NCI-H1436 (cell line): Measurements from ENCODE around the gene SERPINA3.
"Not testable (repeated sequence)": the region's sequence is repeated elsewhere in the genome, so short reads cannot be mapped to it uniquely, and the experiment has no call there.

ENCODE experiments used
- DNase-seq: peaks from one replicate; lab custom pipeline; 2025; lab: John Stamatoyannopoulos, UW

The SERPINA3 gene

DNA sequence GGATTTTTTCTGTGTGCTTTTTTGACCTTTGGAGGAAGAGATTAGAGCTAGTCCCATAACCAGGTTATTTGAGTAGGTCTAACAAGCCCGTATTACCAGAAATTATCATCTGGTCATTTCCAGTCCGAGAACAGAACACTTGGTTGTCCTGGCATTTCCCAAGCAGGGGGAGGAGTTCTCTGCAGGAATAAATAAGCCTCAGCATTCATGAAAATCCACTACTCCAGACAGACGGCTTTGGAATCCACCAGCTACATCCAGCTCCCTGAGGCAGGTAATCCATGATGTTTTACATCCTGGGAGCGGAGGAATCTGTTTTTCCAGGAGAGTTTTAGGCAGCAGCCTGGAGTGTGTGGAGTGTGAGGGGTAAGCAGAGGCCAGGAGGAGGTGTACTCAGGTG lies at the start of gene SERPINA3:
SERPINA3 (plus strand) TSS at position 218 of the 400 bp plus-strand sequence. CDS start 2,051 bp downstream, outside the sequence.
- DNase-seq: no peak

DNA sequence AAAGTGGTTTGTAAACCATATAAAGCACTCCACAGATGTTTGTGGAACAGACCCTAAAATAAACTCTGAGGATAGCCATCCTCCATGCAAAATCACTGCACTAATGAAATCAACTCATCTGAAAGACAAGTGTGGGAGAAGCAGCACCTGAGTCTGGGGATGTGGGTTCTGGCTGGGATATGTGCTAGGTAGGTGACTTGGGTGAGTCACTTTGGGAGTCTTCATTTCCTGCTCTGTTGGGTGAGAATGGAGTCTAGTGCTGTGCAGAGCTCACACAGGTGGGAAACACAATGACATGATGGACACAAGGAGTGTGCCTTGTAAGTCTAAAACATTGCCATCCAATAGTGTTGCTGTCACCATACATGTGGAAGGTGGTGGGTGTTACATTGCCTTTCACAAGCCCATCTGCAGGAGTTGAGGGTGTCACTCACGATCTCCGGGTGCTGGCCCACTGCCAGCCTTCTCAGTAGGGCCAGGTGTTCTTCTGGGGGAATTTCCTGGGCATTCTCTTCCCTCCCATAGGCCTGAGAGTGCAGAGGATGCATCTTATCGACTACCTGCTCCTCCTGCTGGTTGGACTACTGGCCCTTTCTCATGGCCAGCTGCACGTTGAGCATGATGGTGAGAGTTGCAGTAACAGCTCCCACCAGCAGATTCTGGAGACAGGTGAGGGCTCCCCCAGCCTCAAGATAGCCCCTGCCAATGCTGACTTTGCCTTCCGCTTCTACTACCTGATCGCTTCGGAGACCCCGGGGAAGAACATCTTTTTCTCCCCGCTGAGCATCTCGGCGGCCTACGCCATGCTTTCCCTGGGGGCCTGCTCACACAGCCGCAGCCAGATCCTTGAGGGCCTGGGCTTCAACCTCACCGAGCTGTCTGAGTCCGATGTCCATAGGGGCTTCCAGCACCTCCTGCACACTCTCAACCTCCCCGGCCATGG lies 49.0 kb upstream of the SERPINA3 start:
- no peak for DNase-seq

DNA sequence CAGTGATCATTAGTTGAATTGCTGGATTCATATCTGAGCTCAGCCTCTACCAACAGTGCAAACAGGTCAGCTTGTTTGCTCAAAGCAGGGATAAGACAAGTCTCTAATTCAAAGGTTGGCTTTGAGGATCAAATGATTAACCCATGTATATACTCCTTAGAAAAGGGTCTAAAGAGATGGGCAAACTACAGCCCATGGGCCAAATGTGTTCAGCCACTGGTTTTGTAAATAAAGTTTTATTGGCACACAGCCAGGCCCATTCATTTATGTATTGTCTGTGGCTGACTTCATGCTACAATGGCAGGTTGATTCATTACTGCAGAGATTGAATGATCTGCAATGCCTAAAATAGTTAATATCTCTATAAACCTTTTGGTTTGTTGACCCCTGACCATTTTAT lies 47.8 kb upstream of the SERPINA3 start:
- no peak for DNase-seq

DNA sequence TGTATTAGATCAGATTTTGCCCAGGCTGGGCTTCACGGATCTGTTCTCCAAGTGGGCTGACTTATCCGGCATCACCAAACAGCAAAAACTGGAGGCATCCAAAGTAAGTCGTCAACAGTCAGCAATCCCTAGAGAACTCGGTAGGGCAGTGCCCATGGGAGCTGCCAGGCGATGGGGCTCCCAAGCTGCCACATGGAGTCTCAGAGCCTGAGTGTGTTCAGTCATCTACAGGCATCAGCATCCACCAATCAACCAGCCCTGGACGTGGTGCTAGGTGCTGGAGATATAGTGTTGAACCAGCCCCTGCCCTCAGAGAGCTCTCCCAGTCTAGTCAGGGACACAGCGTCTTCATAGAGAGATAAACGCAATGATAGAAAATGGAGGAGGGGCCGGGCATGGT lies 44.0 kb upstream of the SERPINA3 start:
- no peak for DNase-seq

DNA sequence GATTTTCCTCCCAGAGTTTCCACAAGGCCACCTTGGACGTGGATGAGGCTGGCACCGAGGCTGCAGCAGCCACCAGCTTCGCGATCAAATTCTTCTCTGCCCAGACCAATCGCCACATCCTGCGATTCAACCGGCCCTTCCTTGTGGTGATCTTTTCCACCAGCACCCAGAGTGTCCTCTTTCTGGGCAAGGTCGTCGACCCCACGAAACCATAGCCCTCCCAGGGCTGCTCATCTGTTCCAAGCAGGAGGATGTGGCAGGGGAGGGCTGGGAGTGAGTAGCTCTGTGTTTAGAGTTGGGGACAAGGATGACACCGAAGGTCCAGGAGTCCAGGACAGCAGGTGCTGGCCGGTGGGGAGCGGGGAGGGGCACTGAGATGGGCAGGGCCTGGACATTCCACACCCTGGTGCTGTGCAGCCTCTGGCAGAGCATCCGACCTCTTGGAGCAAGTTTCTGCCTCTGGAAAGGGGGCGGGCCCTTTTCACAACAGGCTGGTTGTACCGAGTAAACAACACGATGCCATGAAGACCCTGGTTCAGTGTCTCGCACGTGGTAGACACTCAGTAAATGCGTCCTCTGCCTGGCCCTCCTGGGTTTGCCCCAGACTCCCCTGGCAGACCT lies 42.7 kb upstream of the SERPINA3 start:
- DNase-seq: no peak

DNA sequence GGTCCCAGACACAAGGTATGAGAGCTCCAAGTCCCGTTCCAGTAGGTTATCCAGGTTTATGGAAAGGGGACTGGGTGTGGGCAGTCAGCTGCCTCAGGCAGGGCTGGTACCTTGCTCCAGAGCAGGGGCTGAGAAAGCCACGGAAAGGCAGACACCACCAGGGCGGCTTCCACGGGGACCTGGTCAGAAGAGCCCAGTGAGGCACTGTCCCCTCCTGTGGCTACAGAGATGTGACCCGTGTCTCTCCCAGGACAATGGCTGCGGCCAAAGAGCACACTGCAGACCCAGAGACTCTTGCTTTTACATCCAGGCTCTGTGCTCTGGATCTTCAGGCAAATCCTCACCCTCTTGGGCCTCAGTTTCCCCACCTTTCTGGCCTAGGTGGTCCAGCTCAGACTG lies 42.2 kb upstream of the SERPINA3 start:
- DNase-seq: no peak

DNA sequence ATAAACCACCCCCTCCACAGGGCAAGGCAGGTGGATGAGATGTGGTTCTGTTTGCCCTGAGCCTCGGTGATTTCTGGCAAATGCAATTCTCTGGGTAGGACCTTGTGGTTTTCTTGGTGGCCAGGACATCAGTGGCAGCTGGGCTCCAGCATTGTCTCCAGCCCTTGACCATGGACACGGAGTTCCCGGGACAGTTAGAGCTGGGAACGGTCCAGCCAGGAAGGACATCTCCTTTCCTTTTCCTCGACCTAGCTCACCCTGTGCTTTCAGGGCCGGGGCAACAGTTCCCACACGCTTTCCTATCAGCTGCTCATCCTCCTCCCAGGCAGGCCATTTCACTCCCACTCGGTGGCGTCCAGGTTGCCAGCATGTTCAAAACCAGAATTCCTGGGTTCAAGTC lies 41.8 kb upstream of the SERPINA3 start:
- no peak for DNase-seq

DNA sequence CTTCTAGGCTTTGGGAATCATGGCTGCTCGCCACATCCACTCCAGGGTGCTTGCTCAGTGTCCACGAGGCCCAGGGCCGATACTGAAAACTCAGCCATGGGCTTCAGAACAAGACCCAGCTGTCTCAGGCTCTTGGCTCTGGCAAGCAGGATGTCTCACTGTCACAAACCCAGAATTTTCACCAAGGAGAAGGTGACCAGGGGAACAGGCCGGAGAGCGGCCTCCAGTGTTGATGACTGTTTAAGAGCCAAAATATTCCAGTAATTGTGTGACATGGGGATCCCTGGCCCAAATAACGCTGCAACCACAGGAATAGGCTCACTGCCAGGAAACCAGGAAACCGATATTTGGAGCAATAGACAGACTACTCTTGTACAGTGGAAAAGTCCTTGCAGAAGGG lies 40.8 kb upstream of the SERPINA3 start:
- no peak for DNase-seq

DNA sequence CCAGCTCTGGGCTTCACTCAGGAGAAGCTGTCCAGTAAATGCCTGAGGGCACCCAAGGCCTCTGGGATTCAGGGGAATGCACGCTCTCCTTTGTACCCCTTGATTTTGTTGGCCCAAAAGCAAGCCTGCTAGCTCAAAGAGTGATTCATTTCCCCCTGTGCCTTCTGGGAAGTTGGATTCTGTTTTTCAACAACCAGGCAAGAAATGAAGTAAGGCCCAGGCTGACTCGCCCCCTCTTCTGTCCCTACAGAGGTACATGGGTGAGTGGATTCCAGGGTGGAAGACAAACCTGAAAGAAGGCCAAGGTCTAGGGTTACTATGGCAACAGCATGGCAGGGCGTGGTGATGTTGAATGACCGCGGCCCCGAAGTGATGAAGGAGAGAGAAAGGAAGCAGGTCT lies 40.2 kb upstream of the SERPINA3 start:
- no peak for DNase-seq

DNA sequence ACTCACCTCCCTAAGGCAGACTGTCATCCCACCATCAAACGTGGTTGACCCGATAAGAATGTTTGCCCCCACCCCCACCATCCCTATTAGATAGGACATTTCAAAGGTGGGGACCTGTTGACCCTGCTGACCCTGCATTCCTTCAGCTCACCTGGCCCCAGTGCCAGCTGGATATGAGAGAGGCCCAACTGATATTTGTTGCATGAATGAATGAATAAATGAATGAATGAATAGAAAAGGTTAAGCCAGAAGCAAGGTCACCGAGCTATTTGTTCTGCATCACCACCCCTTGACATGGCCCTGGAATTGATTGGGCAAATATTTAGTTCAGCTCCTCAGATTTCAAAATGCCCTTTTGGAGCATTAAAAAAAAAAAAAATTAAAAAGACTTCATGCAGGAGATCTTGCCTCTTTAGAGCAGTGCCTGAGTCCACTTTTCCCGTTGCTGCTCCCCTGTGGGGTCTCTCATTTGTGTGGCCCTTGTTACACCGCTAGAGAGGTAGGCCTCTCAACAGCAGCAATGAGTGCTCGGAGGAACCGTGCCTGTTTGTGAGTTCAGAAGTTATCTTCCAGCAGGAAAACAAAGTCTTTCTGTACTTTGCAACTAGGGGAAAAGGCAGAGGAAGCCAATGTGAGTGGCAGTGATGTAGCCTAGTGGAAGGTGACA lies 39.4 kb upstream of the SERPINA3 start:
- no peak for DNase-seq

DNA sequence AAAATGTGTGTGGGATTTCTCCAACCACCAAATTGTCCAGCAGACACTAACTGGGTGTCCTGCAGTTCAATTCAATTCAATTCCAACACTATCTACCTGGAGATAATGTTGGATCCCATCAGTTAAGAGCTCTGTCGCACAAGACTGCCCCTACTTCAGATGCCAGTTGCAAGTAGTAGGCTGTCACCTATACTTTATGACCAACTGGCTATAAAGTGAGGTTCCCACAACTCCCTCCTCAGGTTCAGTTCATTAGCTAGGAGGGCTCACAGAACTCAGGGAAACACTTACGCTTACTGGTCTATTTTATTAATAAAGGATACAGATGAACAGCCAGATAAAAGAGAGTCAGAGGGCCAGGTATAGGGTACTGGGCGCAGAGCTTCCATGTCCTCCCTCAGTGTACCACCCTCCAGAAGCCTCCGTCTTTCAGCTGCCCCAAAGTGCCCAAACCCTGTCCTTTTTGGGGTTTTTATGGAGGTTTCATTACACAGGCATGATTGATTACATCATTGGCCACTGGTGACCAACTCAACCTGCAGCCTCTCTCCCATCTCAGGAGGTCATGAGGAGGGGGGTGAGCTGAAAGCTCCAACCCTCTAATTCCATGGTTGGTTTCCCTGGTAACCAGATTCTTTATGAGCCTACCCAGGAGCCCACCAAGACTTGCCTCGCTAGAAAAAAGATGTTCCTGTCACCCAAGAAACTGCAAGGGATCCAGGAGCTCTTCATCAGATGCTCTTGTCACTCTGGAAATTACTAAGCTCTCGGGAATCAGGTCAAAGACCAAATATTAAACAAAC lies 38.5 kb upstream of the SERPINA3 start:
- no peak for DNase-seq

DNA sequence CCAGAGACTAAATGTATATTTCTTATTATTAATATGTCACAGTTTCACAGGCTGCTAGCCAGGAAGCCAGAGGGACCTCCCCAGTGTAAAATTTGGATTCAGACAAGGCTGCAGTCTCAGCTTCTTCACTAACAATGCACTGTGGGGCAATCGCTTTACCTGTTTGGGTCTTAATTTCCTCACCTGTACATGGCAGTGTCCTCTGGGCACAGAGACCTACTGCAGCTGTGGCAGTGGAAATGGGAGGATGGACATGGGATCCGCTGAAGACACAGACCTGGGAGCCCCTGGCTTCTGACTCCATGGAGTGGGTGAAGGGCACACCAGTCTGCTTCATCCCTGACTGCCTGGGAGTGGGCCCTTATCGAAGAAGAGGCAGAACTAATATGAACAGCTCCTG lies 37.9 kb upstream of the SERPINA3 start:
- DNase-seq: no peak

DNA sequence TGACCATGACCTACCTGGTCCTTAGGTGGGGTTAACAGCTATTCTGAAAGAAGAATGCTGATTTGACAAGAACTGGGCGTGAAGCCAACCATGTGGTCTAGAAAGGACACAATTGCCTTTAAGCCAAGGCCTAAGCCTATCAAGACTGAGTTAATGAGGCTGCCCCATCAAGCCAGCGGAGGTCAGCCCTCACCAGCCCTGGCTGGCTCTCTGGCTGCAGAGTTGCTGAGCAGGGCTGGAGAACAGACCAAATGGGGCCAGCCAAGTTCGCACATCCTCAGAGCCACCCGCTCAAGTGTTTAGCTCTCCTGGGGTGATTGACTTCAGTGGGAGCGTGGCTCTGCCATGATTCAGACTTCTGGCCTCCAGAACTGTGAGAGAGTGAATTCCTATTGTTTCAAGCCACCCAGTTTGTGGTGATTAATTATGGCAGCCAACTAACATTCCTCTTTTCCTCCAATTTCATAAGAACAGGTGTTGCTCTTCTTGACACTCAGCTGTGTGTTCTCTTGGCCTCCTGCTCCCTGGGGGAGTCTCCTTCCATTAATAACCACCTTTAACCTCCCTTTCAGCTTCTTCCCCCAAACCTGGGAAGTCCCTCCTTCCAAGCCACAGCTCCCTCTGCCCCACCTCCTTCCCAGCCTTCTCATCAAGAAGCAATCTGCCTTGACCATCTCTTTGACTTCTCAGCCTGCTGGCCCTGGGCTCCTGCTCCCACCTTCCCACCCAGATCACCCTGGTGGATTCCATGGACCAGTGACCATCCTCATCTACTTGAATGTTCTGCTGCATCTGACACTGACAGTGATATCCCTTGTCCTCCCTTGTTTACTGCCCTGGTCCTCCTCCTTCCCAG lies 36.2 kb upstream of the SERPINA3 start:
- DNase-seq: no peak

DNA sequence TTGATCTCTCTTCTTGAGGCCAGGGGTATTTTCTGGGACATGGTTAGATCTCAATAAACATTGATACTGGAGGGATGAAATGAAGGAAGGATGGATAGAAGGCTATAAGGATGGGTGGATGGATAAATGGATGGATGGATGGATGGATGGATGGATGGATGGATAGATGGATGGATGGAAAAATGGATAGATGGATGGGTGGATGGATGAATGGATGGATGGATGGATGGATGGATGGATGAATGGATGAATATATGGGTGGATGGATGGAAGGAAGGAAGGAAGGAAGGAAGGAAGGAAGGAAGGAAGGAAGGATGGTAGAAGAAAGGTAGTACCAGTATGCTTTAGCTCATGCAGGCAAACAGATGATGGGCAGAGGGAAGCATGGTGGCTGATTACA lies 34.7 kb upstream of the SERPINA3 start:
- DNase-seq: not testable (repeated sequence)

DNA sequence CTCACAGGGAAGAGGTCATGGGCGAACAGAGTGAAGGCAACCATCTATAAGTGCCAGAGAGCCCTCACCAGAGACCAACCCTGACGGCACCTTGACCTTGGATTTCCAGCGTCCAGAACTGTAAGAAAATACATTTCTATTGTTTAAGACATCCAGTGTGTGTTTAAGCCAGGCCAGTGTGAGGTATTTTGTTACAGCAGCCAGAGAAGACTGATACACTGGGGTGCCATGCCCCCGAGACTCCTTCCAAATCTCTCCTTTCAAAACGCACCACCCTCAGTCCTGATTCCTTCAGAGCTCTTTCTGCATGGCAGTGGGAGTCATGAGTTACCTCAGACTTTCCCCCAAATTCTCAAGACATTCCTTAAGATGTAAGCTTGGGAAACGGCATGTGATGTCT lies 33.5 kb upstream of the SERPINA3 start:
- DNase-seq: no peak

DNA sequence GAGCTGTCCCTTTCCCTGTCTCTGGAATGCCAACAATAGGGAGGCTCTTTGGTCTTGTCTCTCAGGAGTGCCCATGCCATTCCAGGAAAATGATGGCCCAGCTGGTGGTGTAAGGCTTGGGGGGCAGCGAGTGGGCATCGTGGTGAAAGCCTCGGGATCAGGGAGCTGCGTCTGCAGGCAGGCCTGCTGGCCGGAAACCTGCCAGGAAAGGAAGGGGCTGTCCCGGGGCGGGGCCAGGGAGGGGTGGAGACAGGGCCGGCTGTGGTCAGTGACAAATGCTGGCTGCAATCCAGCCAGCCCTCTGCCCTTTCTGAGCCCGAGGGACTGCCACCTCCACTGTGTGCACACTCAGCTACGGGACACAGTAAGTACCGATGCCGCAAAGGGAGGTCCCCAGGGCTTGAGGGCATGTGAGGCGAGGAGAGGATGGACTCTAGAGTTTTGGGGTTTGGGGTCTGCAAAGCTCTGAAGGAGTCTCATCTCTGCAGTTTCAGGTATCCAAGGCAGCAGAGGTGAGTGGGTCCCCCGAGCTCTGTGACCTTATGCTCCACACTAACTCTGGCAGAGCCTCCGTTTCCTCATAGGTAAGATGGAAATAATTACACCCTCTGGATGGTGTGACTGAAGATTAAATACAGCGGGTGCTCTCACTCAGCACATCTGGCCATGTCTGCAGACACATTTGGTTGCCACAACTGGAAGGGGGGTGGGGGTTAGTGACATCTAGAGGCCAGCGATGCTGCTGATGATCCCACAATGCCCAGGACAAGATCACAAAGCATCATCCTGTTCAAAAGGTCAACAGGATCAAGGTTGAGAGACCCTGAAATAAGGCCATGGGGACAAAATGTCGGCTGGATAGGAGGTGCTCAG lies 30.8 kb upstream of the SERPINA3 start, which contains the start of gene SERPINA5:
SERPINA5 (plus strand) TSS at position 300 of the 873 bp plus-strand sequence. CDS start 5,937 bp downstream, outside the sequence.
- no peak for DNase-seq

DNA sequence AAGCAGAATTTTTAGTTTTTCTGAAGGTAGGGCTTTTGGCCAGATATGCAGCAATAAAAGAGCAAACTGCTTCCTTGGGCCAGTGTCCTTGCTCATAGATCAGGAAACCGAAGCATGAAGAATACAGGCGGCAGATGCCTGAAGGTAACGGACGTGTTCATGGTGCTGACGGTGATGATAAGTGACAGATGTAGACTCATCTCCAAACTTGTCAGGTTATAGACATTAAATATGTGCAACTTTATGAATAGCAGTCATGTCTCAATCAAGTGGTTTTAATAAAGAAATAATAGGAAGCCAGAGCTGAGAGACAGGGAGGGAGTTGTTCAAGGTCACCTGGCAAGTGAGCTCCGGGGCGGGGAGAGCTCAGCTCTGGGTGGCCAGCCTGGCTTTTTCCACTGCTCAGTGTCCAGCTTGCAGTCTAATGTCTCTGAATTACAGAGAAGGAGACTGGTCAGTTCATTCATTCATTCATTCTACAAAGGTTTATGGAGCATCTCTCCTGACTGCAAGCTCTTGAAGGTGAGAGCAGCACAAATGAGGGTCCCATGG lies 29.9 kb upstream of the SERPINA3 start:
- DNase-seq: no peak

DNA sequence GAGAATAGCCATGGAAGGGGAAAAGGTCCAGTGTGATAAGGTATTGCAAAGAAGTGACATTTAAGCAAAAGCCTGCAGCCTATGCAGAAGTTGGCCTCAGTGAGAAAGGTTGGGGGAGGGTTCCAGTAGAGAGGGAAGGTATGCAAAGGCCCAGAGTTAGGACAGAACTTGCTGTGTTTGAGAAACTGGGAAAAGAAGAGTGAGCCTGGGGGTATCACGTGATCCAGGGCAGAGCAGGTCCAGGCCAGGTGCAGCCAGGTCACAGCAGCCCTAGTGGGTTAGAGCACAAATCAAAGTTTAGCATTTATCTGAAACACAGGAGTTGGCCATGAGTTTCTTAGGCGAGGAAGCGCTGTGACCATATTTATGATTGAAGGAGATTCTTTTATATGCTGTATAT lies 29.3 kb upstream of the SERPINA3 start:
- no peak for DNase-seq

DNA sequence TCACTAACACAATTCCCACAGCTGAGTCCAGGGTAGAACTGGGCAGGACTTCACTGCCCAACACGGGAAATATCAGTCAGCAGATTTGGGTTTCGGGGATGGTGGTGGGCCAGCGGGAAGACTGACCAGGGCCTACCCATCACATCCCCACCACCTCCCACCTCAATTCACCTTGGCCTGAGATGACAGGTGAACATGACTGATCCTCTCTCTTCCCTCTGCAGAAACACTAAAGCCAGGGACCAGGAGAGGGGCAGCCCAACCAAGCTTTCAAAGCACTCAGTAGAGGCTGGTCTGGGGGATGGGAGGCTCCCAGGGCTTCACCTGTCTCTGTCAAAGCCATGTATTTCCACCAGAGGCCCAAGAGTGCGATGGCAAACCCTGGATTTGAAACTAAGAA lies 28.6 kb upstream of the SERPINA3 start:
- no peak for DNase-seq
